Calu3 (cell line): Measurements from ENCODE around the gene TTC23. TPM values are rescaled to one million over a fixed set of nuclear protein-coding genes. Genes with fewer than 3 reads are reported as not detected.

Experiments
- BruUV-seq: library from RNA; stranded (reverse); fragments of 400-500 nt; replicated peaks from 2 replicates; lab custom pipeline; 2021; lab: Mats Ljungman, UMichigan
- CTCF ChIA-PET: fragments of 300-600 bp; sonication (Branson Sonifier 250); formaldehyde crosslinking; loops from one replicate; lab custom pipeline; 2022; ENCODE audit warnings: antibody characterized with exemption; lab: Charles Lee
- DNase-seq: peaks from one replicate; pipeline ENCODE4 v3.0.0; 2022
- H3K27ac Mint-ChIP-seq: one replicate; pipeline ENCODE4 v1.8.0; 2022; ENCODE audit warnings: mixed read lengths; ENCODE audit not compliant: unreplicated experiment
- H3K27me3 Mint-ChIP-seq: one replicate; pipeline ENCODE4 v1.8.0; 2022; ENCODE audit warnings: mixed read lengths; ENCODE audit not compliant: unreplicated experiment
- H3K36me3 Mint-ChIP-seq: one replicate; pipeline ENCODE4 v1.8.0; 2022; ENCODE audit warnings: mild to moderate bottlenecking, moderate library complexity, mixed read lengths; ENCODE audit not compliant: insufficient read depth, unreplicated experiment
- H3K4me1 Mint-ChIP-seq: one replicate; pipeline ENCODE4 v1.8.0; 2022; ENCODE audit warnings: mild to moderate bottlenecking, low read depth, mixed read lengths; ENCODE audit not compliant: unreplicated experiment
- H3K4me3 Mint-ChIP-seq: one replicate; pipeline ENCODE4 v1.8.0; 2022; ENCODE audit warnings: mild to moderate bottlenecking, low read depth, moderate library complexity, mixed read lengths; ENCODE audit not compliant: unreplicated experiment
- H3K9me3 Mint-ChIP-seq: one replicate; pipeline ENCODE4 v1.8.0; 2022; ENCODE audit warnings: low read depth, mixed read lengths; ENCODE audit not compliant: unreplicated experiment
- intact Hi-C: fragments of 100-400 bp; cut with micrococcal nuclease; formaldehyde crosslinking; loops from one replicate; pipeline ENCODE4 v1.10.0; 2022; ENCODE audit not compliant: unreplicated experiment
- total RNA-seq: library from RNA; stranded (reverse); gene quantifications from 2 replicates; pipeline ENCODE4 v1.2.3, GENCODE V29; 2022
- TF ChIP-seq, protein P1 (sequence below): fragments of 200-600 bp; IDR thresholded peaks from one replicate; pipeline ENCODE4 v1.8.0; 2022; ENCODE audit warnings: antibody characterized with exemption; ENCODE audit not compliant: unreplicated experiment

TTC23 gene
- total RNA-seq, 1 experiment from 2014 or later, result 18.9 TPM

GRCh38 chr15:99090011-99090699 lies 159.2 kb downstream of the TTC23 start:
- Mint-ChIP-seq H3K9me3 (no peaks in the 10 kb centered on the region), H3K27me3 (peaks cover 50% of the 10 kb centered on the region), H3K4me3 (no peak overlapping the region), H3K4me1 (no peaks in the 10 kb centered on the region), H3K27ac (no peak overlapping the region), H3K36me3 (no peaks in the 10 kb centered on the region)
- no TSS peak for BruUV-seq
- TF ChIP-seq, protein P1, sequence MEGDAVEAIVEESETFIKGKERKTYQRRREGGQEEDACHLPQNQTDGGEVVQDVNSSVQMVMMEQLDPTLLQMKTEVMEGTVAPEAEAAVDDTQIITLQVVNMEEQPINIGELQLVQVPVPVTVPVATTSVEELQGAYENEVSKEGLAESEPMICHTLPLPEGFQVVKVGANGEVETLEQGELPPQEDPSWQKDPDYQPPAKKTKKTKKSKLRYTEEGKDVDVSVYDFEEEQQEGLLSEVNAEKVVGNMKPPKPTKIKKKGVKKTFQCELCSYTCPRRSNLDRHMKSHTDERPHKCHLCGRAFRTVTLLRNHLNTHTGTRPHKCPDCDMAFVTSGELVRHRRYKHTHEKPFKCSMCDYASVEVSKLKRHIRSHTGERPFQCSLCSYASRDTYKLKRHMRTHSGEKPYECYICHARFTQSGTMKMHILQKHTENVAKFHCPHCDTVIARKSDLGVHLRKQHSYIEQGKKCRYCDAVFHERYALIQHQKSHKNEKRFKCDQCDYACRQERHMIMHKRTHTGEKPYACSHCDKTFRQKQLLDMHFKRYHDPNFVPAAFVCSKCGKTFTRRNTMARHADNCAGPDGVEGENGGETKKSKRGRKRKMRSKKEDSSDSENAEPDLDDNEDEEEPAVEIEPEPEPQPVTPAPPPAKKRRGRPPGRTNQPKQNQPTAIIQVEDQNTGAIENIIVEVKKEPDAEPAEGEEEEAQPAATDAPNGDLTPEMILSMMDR, result no peak
- intact Hi-C loops, result no loop called here
- CTCF ChIA-PET, result no interaction called here
- no peak for DNase-seq

DNA sequence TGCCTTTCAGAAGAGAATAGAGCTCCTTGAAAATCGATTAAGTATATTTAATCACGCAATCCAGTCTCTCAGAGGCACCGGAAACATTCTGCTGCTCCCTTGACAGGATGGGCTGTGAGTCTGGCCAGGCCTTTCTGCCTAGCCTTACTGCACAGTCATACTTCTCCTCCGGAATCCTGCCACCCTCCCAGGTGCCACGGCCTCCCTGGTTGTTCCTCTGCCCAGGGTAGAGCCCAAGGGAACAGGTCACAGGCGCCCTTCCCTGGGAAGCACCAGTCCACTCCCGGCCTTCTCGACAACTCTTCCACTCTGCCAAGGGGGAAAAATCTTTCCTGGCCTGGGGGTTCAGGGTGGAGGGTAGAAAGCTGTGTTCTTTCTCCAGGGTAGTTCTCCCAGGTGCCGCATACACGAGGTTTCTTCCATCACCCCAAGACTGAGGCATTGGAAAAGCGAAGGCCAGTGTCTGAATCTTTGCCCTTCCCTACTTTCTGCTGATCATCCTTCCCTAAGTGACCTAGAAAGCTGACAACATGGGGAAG lies 161.9 kb downstream of the TTC23 start:
- CTCF ChIA-PET, result interaction anchor here (0.7 kb wide), 2 partner anchors 26 to 131 kb away, joined by 3 read pairs; no protein-coding TSS in a partner anchor

GRCh38 chr15:99086327-99086667 lies 163.1 kb downstream of the TTC23 start:
- Mint-ChIP-seq H3K36me3 (no peaks in the 10 kb centered on the region), H3K4me1 (no peaks in the 10 kb centered on the region), H3K27ac (no peak overlapping the region), H3K27me3 (peaks cover 41% of the 10 kb centered on the region), H3K4me3 (no peak overlapping the region), H3K9me3 (no peaks in the 10 kb centered on the region)
- intact Hi-C loops, result no loop called here
- CTCF ChIA-PET, result interaction anchor here (0.7 kb wide), 1 partner anchor 23 kb away, joined by 3 read pairs; no protein-coding TSS in a partner anchor
- TF ChIP-seq, protein P1, result no peak
- BruUV-seq, result no TSS peak
- no peak for DNase-seq

More for the DNA sequence above, 161.9 kb downstream of the TTC23 start:
- TF ChIP-seq, protein P1, result no peak
- no peak for DNase-seq
- Mint-ChIP-seq H3K4me3 (no peak overlapping the region), H3K27me3 (peaks cover 38% of the 10 kb centered on the region), H3K4me1 (no peaks in the 10 kb centered on the region), H3K27ac (no peak overlapping the region), H3K9me3 (no peaks in the 10 kb centered on the region), H3K36me3 (no peaks in the 10 kb centered on the region)
- intact Hi-C loops, result no loop called here
- no TSS peak for BruUV-seq

Other genes starting within 250 kb of the TTC23 start
- gene PGPEP1L, start 241.8 kb downstream of the TTC23 start, total RNA-seq, result not detected in 2 replicates
- gene SYNM, start 144.5 kb downstream of the TTC23 start, total RNA-seq, result 7.8 and 9.4 TPM in 2 replicates
- gene LRRC28, start 1.9 kb upstream of the TTC23 start, total RNA-seq, result 15.9 and 21.8 TPM in 2 replicates